Stimulated activated CD4-positive, alpha-beta T cell treated with anti-CD3 and anti-CD28 coated beads, Interleukin-15, amount 100 ng/mL, for 1 hour (primary cell): ENCODE data around the gene METTL13.

ENCODE experiments used
- DNase-seq, 2 donors: peaks; one replicate each; pipeline ENCODE4 v3.0.0-alpha.2; 2020; ENCODE audit warnings: low read depth in 1 of 2, low spot score in 1 of 2

The METTL13 gene

GRCh38 chr1:171841931-171842761 lies 60.7 kb downstream of the METTL13 start:
- DNase-seq: no peak

GRCh38 chr1:171844381-171844780 lies 62.9 kb downstream of the METTL13 start:
- DNase-seq: no peak

DNA sequence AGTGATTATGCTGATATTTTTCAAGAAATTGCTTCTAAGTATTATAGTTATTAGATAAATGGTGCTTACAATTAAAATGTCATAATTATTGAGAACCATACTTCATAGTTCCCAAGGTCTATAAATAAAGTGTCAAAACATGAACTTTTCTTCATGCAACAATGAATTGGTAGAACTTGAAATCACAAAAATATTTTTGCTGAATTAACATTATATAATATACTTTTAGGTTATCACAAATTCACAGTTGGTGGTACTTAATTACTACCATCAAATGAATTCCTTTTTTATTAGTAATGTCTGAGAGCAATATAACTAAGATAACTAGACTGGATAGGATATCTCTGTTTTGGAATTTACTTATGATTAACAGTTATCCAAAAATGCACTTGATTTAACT lies 64.5 kb downstream of the METTL13 start:
- DNase-seq: no peak
